ENCODE data around the gene CCDC86.

The CCDC86 gene

GRCh38 chr11:60891103-60891741, 49.3 kb downstream of the CCDC86 start:
- DNase-seq (ENCODE audit: low spot score): no peak
- TF ChIP-seq CTCF (IDR thresholded peaks at IDR 0.05; ENCODE audit: extremely low read depth, missing control alignments): no peak

GRCh38 chr11:60895687-60896086, 53.8 kb downstream of the CCDC86 start:
- DNase-seq (ENCODE audit: low spot score): no peak
- TF ChIP-seq CTCF (IDR thresholded peaks at IDR 0.05; ENCODE audit: extremely low read depth, missing control alignments): no peak

- DNase-seq (ENCODE audit: low spot score): no peak
- no peak for TF ChIP-seq CTCF (IDR thresholded peaks at IDR 0.05; ENCODE audit: extremely low read depth, missing control alignments)
Measured at GRCh38 chr11:60897496-60897895, 55.6 kb downstream of the CCDC86 start.

GRCh38 chr11:60899046-60899936, 57.4 kb downstream of the CCDC86 start:
- peak; percentile 88 for TF ChIP-seq CTCF (IDR thresholded peaks at IDR 0.05; ENCODE audit: extremely low read depth, missing control alignments)
- no peak for DNase-seq (ENCODE audit: low spot score)

GRCh38 chr11:60899977-60900376, 58.1 kb downstream of the CCDC86 start:
- no peak for TF ChIP-seq CTCF (IDR thresholded peaks at IDR 0.05; ENCODE audit: extremely low read depth, missing control alignments)

More at GRCh38 chr11:60899977-60900376, 58.1 kb downstream of the CCDC86 start:
- DNase-seq (ENCODE audit: low spot score): no peak
